K562 (cell line): Measurements from ENCODE around the gene TSPOAP1. TPM values are rescaled to one million over a fixed set of nuclear protein-coding genes. Genes with fewer than 3 reads are reported as not detected.

Source experiments
- C11orf30 ChIP-seq: fragments of 450-650 bp; IDR thresholded peaks from 2 replicates; pipeline ENCODE4 v1.6.1; 2016; ENCODE audit warnings: low read depth, mild to moderate bottlenecking
- ELF2 ChIP-seq: fragments of 250-450 bp; sonication (Bioruptor Pico); IDR thresholded peaks from 2 replicates; pipeline ENCODE4 v1.5.0; 2021; ENCODE audit warnings: mild to moderate bottlenecking
- FOXA3 ChIP-seq, 2 experiments: fragments of 450-650 bp in 1 of 2; sonication (generic) in 1 of 2; formaldehyde crosslinking; IDR thresholded peaks in 1 of 2; conservative IDR thresholded peaks in 1 of 2; 2 replicates each; pipeline versions ENCODE4 v1.4.0 to v1.8.0; 2020 to 2022; ENCODE audit warnings: mild to moderate bottlenecking in 2 of 2, missing genetic modification reagents in 1 of 2
- NCOR1 ChIP-seq: fragments of 450-650 bp; IDR thresholded peaks from 2 replicates; pipeline ENCODE4 v1.6.1; 2016; ENCODE audit warnings: mild to moderate bottlenecking, moderate library complexity
- NR4A1 ChIP-seq, 2 experiments: fragments of 250-450 bp in 1 of 2; fragments of 450-650 bp in 1 of 2; sonication (Bioruptor Pico) in 1 of 2; IDR thresholded peaks; 2 replicates each; pipeline versions ENCODE4 v1.4.0 to v1.6.1; 2016 to 2020; ENCODE audit warnings: mild to moderate bottlenecking in 2 of 2, missing compliant biosample characterization in 1 of 2, missing genetic modification characterization in 1 of 2, moderate library complexity in 1 of 2
- ZFPM2 ChIP-seq: fragments of 250-450 bp; sonication (Bioruptor Pico); IDR thresholded peaks from 2 replicates; pipeline ENCODE4 v1.5.1; 2022; ENCODE audit warnings: mild to moderate bottlenecking
- ZNF589 ChIP-seq: fragments of 200-800 bp; sonication (Bioruptor generic); IDR thresholded peaks from 2 replicates; pipeline ENCODE4 v1.6.1; 2016; ENCODE audit warnings: low read depth, missing genetic modification characterization, missing compliant biosample characterization
- polyA plus RNA-seq, 8 experiments: library from polyadenylated mRNA; depleted of rRNA in 4 of 8; stranded (reverse) in 5 of 8; unstranded in 3 of 8; fragments of >200 nt; fragmentation: Nextera tagmentation in 2 of 8; fragmentation: Illumina TruSeq in 1 of 8; extraction: Ambion mirVana in 2 of 8; extraction: Trizol in 1 of 8; gene quantifications; 2 replicates each; pipeline versions ENCODE4 v1.2.1 to v1.2.3, GENCODE V29; 2011 to 2014; ENCODE audit warnings: inconsistent platforms in 1 of 8, missing spikeins in 1 of 8
- total RNA-seq, 7 experiments: library from RNA; depleted of rRNA in 6 of 7; stranded (reverse); fragments of >200 nt in 6 of 7; fragmentation: Illumina TruSeq in 2 of 7; extraction: Trizol in 2 of 7; gene quantifications; 2 replicates each; pipeline versions ENCODE4 v1.2.1 to v1.2.3, GENCODE V29; 2011 to 2021; ENCODE audit warnings: low replicate concordance in 1 of 7
- TF ChIP-seq, protein P1 (sequence below), 3 experiments: fragments of 200-800 bp in 1 of 3; fragments of 250-450 bp in 1 of 3; fragments of 450-650 bp in 1 of 3; sonication (Bioruptor Pico) in 1 of 3; sonication (Bioruptor generic) in 1 of 3; formaldehyde crosslinking in 1 of 3; IDR thresholded peaks; 2 replicates each; pipeline versions ENCODE4 v1.6.1 to v1.8.0; 2016 to 2022; ENCODE audit warnings: mild to moderate bottlenecking in 2 of 3, missing genetic modification characterization in 2 of 3, missing compliant biosample characterization in 1 of 3, moderate library complexity in 1 of 3
- TF ChIP-seq, protein P2 (sequence below), 2 experiments: fragments of 450-650 bp in 1 of 2; sonication (generic) in 1 of 2; formaldehyde crosslinking in 1 of 2; IDR thresholded peaks; 2 replicates each; pipeline versions ENCODE4 v1.7.1 to v1.9.0; 2016 to 2022; ENCODE audit warnings: inconsistent platforms in 1 of 2, mild to moderate bottlenecking in 1 of 2, missing genetic modification reagents in 1 of 2
- TF ChIP-seq, protein P3 (sequence below): sonication (generic); formaldehyde crosslinking; IDR thresholded peaks from 2 replicates; pipeline ENCODE4 v1.8.1; 2023; ENCODE audit warnings: mild to moderate bottlenecking, missing genetic modification reagents

Gene TSPOAP1
- total and polyA plus RNA-seq, 9 of the 15 experiments (the other 6 are each of a cell fraction or from before 2014, with no cell fraction given), result 0.87 to 3.9 (median 1.8) TPM; not detected in 2

DNA sequence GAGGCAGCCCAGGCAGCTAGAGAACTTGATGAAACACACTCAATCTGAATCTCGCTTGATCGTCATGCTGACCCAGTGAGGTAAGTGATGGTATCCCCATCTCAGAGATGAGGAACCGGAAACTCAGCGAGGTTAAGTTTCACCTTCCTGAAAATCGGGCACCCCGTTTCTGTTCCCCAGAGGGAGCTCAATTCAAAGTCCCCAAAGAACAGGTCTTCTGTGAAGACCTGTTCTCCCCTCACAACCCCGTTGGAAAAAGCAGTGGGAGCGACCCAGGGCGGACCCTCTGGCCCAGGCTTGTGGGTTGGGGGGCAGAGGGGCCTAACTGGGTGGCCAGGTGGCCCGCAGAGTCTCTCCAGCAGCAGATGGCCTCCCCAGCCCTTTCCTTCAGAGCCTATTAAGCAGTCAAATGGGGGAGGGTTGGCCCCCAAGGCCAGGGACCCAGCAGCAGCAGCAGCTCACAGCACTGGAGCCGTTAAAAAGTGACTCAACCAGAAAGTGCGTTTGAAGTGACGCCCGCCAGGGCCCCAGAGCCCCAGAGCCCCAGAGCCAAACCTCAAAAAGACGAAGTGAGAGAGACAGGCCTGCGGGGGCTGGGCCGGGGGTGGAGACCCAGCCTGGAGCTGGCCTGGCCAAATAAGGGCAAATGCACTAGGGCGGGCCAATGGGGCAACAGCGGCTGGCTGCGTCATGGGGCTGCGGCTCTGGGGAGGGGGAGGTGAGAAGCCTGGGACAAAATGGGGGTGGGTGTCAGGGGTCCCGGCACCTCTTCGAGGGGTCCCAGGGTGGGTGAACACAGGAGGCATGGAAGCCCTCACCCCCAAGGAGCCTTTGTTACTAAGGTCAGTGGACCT, 9.2 kb upstream of the TSPOAP1 start (continued):
- TF ChIP-seq, protein P1, sequence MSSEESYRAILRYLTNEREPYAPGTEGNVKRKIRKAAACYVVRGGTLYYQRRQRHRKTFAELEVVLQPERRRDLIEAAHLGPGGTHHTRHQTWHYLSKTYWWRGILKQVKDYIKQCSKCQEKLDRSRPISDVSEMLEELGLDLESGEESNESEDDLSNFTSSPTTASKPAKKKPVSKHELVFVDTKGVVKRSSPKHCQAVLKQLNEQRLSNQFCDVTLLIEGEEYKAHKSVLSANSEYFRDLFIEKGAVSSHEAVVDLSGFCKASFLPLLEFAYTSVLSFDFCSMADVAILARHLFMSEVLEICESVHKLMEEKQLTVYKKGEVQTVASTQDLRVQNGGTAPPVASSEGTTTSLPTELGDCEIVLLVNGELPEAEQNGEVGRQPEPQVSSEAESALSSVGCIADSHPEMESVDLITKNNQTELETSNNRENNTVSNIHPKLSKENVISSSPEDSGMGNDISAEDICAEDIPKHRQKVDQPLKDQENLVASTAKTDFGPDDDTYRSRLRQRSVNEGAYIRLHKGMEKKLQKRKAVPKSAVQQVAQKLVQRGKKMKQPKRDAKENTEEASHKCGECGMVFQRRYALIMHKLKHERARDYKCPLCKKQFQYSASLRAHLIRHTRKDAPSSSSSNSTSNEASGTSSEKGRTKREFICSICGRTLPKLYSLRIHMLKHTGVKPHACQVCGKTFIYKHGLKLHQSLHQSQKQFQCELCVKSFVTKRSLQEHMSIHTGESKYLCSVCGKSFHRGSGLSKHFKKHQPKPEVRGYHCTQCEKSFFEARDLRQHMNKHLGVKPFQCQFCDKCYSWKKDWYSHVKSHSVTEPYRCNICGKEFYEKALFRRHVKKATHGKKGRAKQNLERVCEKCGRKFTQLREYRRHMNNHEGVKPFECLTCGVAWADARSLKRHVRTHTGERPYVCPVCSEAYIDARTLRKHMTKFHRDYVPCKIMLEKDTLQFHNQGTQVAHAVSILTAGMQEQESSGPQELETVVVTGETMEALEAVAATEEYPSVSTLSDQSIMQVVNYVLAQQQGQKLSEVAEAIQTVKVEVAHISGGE (CRISPR knock-in tag; IDR thresholded peaks at IDR 0.05), result peak in 1 of 3 experiments; percentile 81; a peak in 2 of 6 replicates
- TF ChIP-seq NCOR1, result peak; percentile 47; the same call in 1 of the 2 replicates
- TF ChIP-seq NR4A1 (CRISPR knock-in tag; IDR thresholded peaks at IDR 0.05), result no peak
- TF ChIP-seq NR4A1 (tag; IDR thresholded peaks at IDR 0.05), result no peak
- TF ChIP-seq ZFPM2 (CRISPR knock-in tag), result no peak
- TF ChIP-seq ZNF589, result peak; percentile 91
- no peak; a peak in 1 of 4 replicates for TF ChIP-seq FOXA3 (CRISPR knock-in tag; conservative IDR thresholded peaks at IDR 0.05 in 1 of 2, IDR thresholded peaks at IDR 0.05 in 1 of 2)
- TF ChIP-seq, protein P2, sequence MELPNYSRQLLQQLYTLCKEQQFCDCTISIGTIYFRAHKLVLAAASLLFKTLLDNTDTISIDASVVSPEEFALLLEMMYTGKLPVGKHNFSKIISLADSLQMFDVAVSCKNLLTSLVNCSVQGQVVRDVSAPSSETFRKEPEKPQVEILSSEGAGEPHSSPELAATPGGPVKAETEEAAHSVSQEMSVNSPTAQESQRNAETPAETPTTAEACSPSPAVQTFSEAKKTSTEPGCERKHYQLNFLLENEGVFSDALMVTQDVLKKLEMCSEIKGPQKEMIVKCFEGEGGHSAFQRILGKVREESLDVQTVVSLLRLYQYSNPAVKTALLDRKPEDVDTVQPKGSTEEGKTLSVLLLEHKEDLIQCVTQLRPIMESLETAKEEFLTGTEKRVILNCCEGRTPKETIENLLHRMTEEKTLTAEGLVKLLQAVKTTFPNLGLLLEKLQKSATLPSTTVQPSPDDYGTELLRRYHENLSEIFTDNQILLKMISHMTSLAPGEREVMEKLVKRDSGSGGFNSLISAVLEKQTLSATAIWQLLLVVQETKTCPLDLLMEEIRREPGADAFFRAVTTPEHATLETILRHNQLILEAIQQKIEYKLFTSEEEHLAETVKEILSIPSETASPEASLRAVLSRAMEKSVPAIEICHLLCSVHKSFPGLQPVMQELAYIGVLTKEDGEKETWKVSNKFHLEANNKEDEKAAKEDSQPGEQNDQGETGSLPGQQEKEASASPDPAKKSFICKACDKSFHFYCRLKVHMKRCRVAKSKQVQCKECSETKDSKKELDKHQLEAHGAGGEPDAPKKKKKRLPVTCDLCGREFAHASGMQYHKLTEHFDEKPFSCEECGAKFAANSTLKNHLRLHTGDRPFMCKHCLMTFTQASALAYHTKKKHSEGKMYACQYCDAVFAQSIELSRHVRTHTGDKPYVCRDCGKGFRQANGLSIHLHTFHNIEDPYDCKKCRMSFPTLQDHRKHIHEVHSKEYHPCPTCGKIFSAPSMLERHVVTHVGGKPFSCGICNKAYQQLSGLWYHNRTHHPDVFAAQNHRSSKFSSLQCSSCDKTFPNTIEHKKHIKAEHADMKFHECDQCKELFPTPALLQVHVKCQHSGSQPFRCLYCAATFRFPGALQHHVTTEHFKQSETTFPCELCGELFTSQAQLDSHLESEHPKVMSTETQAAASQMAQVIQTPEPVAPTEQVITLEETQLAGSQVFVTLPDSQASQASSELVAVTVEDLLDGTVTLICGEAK (IDR thresholded peaks at IDR 0.05), result no peak
- TF ChIP-seq, protein P2 (CRISPR knock-in tag; IDR thresholded peaks at IDR 0.05), result no peak
- no peak for TF ChIP-seq C11orf30
- no peak for TF ChIP-seq ELF2
- TF ChIP-seq, protein P3, sequence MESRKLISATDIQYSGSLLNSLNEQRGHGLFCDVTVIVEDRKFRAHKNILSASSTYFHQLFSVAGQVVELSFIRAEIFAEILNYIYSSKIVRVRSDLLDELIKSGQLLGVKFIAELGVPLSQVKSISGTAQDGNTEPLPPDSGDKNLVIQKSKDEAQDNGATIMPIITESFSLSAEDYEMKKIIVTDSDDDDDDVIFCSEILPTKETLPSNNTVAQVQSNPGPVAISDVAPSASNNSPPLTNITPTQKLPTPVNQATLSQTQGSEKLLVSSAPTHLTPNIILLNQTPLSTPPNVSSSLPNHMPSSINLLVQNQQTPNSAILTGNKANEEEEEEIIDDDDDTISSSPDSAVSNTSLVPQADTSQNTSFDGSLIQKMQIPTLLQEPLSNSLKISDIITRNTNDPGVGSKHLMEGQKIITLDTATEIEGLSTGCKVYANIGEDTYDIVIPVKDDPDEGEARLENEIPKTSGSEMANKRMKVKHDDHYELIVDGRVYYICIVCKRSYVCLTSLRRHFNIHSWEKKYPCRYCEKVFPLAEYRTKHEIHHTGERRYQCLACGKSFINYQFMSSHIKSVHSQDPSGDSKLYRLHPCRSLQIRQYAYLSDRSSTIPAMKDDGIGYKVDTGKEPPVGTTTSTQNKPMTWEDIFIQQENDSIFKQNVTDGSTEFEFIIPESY (CRISPR knock-in tag), result no peak
